ENCODE measurements around the gene HS1BP3. TPM values are rescaled to one million over a fixed set of nuclear protein-coding genes. Genes with fewer than 3 reads are reported as not detected.

The HS1BP3 gene
- total RNA-seq, 1 donor from 2014 or later: 12.3 TPM

- intact Hi-C loops (cut with micrococcal nuclease): no loop called here
These were observed 61.7 kb downstream of the HS1BP3 start for GRCh38 chr2:20588918-20589871.

GRCh38 chr2:20585710-20586594 is 64.9 kb downstream of the HS1BP3 start:
- intact Hi-C loops (cut with micrococcal nuclease): no loop called here

- intact Hi-C loops (cut with micrococcal nuclease): no loop called here
These were observed 65.6 kb downstream of the HS1BP3 start for GRCh38 chr2:20585359-20585709.

GRCh38 chr2:20584399-20585358 is 66.2 kb downstream of the HS1BP3 start:
- intact Hi-C loops (cut with micrococcal nuclease): no loop called here

GRCh38 chr2:20584045-20584398 is 66.9 kb downstream of the HS1BP3 start:
- intact Hi-C loops (cut with micrococcal nuclease): no loop called here

- intact Hi-C loops (cut with micrococcal nuclease): no loop called here
These were observed 67.4 kb downstream of the HS1BP3 start for GRCh38 chr2:20583425-20583881.

- intact Hi-C loops (cut with micrococcal nuclease): no loop called here
These were observed 68.2 kb downstream of the HS1BP3 start for GRCh38 chr2:20582600-20583221.

GRCh38 chr2:20580690-20581437 is 70.0 kb downstream of the HS1BP3 start:
- intact Hi-C loops (cut with micrococcal nuclease): no loop called here

- intact Hi-C loops (cut with micrococcal nuclease): loop anchor here (5.0 kb wide), 1 partner anchor 228 kb away; the partner anchor contains the start of gene PUM2
These were observed 71.0 kb downstream of the HS1BP3 start for GRCh38 chr2:20579866-20580265.

- intact Hi-C loops (cut with micrococcal nuclease): loop anchor here (5.0 kb wide), 1 partner anchor 227 kb away; the partner anchor contains the start of gene PUM2
These were observed 71.7 kb downstream of the HS1BP3 start for GRCh38 chr2:20578895-20579825.

- intact Hi-C loops (cut with micrococcal nuclease): loop anchor here (5.0 kb wide), 1 partner anchor 226 kb away; the partner anchor contains the start of gene PUM2
These were observed 72.5 kb downstream of the HS1BP3 start for GRCh38 chr2:20578266-20578894.

- intact Hi-C loops (cut with micrococcal nuclease): loop anchor here (2.0 to 5.0 kb wide), 3 partner anchors 39 to 225 kb away; partner anchors contain the start of genes PUM2 and RHOB
These were observed 73.2 kb downstream of the HS1BP3 start for GRCh38 chr2:20577495-20578235.

- intact Hi-C loops (cut with micrococcal nuclease): loop anchor here (1.0 to 5.0 kb wide), 5 partner anchors 38 to 525 kb away; partner anchors contain the start of genes HS1BP3, LAPTM4A, PUM2 and RHOB
These were observed 74.2 kb downstream of the HS1BP3 start for GRCh38 chr2:20576598-20577115.

GRCh38 chr2:20575935-20576597 is 74.8 kb downstream of the HS1BP3 start:
- intact Hi-C loops (cut with micrococcal nuclease): loop anchor here (1.0 to 5.0 kb wide), 5 partner anchors 37 to 525 kb away; partner anchors contain the start of genes HS1BP3, LAPTM4A, PUM2 and RHOB

GRCh38 chr2:20575414-20575813 is 75.5 kb downstream of the HS1BP3 start:
- intact Hi-C loops (cut with micrococcal nuclease): loop anchor here (5.0 kb wide), 1 partner anchor 223 kb away; the partner anchor contains the start of gene PUM2

- intact Hi-C loops (cut with micrococcal nuclease): loop anchor here (5.0 kb wide), 1 partner anchor 223 kb away; the partner anchor contains the start of gene PUM2
These were observed 76.0 kb downstream of the HS1BP3 start for GRCh38 chr2:20574930-20575329.
